Loucy (cell line): Measurements from ENCODE around the gene MAGT1.

Experiments
- CTCF ChIP-seq: fragments of 200-600 bp; sonication (generic); conservative IDR thresholded peaks from 2 replicates; pipeline ENCODE4 v1.5.1; 2014; ENCODE audit warnings: mild to moderate bottlenecking, antibody characterized with exemption, low read length
- EZH2phosphoT487 ChIP-seq: fragments of 200-600 bp; IDR thresholded peaks from 2 replicates; pipeline ENCODE4 v1.6.1; 2018; ENCODE audit warnings: antibody characterized with exemption, mild to moderate bottlenecking, moderate library complexity, borderline replicate concordance

GRCh38 chrX:77814210-77814609 lies 81.0 kb downstream of the MAGT1 start:
- TF ChIP-seq CTCF = no peak
- TF ChIP-seq EZH2phosphoT487 = no peak
